Kidney epithelial cell (primary cell): ENCODE data around the gene CTSH. TPM values are rescaled to one million over a fixed set of nuclear protein-coding genes. Genes with fewer than 3 reads are reported as not detected.

Experiments
- DNase-seq: peaks from one replicate; pipeline ENCODE4 v3.0.0-alpha.2; 2010; ENCODE audit warnings: low read depth
- H3K27me3 ChIP-seq: 2 replicates; pipeline ENCODE4 v1.6.0; 2011; ENCODE audit warnings: low read length; ENCODE audit not compliant: control insufficient read depth, insufficient read depth
- H3K36me3 ChIP-seq: 2 replicates; pipeline ENCODE4 v1.5.1; 2011; ENCODE audit warnings: low read length; ENCODE audit not compliant: control insufficient read depth, insufficient read depth
- H3K4me3 ChIP-seq: 2 replicates; pipeline ENCODE4 v1.5.1; 2011; ENCODE audit warnings: low read depth, mild to moderate bottlenecking, control low read depth, low read length
- total RNA-seq: library from RNA; depleted of rRNA; stranded (reverse); fragments of >200 nt; gene quantifications from 2 replicates; pipeline ENCODE4 v1.2.3, GENCODE V29; 2015
- TF ChIP-seq, protein P1 (sequence below): IDR thresholded peaks from 2 replicates; pipeline ENCODE4 v1.5.1; 2011; ENCODE audit warnings: mild to moderate bottlenecking, moderate library complexity, low read length, control low read depth, inconsistent platforms; ENCODE audit not compliant: insufficient read depth, poor library complexity, severe bottlenecking

The CTSH gene
- total RNA-seq, 1 donor from 2014 or later: 125 TPM

DNA sequence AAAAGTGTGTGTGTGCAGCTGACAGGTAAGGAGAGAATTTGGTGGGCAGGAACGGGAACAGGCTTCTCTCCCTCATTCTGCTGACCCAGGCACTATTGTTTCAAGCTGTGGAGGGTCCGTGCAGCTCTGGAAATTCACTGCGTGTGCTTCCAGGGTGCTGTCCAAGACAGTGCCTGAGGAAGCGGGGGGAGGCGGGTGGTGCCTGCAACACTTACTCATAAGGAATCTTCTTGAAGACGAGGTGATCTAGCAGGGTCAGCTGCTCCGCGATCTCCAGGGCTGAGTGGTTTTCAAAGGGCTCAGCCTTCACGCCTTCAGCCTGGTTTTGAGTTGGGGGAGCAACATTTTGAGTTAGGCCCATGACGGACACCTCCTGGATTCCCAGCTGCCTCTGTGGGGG is 46.6 kb upstream of the CTSH start:
- H3K27me3 ChIP-seq: no peaks in the 10 kb centered on the region
- H3K4me3 ChIP-seq: no peak overlapping the region
- TF ChIP-seq, protein P1, sequence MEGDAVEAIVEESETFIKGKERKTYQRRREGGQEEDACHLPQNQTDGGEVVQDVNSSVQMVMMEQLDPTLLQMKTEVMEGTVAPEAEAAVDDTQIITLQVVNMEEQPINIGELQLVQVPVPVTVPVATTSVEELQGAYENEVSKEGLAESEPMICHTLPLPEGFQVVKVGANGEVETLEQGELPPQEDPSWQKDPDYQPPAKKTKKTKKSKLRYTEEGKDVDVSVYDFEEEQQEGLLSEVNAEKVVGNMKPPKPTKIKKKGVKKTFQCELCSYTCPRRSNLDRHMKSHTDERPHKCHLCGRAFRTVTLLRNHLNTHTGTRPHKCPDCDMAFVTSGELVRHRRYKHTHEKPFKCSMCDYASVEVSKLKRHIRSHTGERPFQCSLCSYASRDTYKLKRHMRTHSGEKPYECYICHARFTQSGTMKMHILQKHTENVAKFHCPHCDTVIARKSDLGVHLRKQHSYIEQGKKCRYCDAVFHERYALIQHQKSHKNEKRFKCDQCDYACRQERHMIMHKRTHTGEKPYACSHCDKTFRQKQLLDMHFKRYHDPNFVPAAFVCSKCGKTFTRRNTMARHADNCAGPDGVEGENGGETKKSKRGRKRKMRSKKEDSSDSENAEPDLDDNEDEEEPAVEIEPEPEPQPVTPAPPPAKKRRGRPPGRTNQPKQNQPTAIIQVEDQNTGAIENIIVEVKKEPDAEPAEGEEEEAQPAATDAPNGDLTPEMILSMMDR: no peak
- H3K36me3 ChIP-seq: no peaks in the 10 kb centered on the region
- DNase-seq: no peak

DNA sequence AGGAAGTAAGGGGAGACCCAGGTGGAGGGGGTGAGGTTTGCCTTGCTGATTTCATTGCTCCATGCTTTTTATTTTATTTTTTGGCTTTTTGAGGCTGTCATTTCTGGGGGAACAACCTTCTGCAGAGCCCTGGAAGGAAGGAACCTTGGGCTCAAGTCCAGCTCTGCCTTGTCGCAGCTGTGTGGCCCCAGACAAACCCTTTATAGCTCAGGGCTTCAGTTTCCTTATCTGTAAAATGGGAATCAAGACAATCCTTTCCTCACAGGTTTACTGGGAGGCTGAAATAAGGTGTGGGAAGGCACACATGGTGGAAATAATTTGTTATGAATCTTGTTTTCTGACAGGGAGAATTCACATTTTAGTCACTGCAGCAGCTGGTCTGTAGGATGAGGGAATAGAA is 45.4 kb upstream of the CTSH start:
- Histone ChIP-seq H3K36me3 (no peaks in the 10 kb centered on the region), H3K27me3 (no peaks in the 10 kb centered on the region), H3K4me3 (no peak overlapping the region)
- DNase-seq: no peak
- TF ChIP-seq, protein P1: no peak

DNA sequence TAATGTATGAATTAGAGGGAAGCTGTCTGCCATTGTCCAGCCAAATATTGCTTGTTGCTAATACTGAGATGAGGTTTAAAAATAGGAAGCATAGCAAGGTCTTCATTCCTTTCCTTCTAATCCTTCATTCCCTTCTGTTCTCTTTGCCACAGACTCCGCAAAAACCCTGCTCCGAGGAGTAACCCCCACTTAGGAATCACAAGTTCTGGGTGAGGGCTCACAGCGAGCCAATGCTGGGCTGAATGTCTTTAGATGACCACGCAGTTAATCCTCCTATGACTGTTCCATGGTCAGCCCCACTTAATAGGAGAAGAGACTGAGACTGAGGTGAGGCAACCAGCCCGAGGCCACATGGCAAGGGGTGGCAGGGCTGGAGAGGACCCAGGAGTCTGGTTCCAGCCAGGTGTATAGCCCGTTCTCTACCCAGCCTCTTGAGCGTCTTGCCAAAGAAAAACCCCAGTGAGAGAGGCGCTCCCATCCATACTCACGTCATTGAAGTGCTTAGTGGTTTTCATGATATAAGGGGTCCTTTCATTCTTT is 44.9 kb upstream of the CTSH start:
- DNase-seq: no peak
- Histone ChIP-seq H3K27me3 (no peaks in the 10 kb centered on the region), H3K36me3 (no peaks in the 10 kb centered on the region), H3K4me3 (no peak overlapping the region)
- TF ChIP-seq, protein P1: no peak

DNA sequence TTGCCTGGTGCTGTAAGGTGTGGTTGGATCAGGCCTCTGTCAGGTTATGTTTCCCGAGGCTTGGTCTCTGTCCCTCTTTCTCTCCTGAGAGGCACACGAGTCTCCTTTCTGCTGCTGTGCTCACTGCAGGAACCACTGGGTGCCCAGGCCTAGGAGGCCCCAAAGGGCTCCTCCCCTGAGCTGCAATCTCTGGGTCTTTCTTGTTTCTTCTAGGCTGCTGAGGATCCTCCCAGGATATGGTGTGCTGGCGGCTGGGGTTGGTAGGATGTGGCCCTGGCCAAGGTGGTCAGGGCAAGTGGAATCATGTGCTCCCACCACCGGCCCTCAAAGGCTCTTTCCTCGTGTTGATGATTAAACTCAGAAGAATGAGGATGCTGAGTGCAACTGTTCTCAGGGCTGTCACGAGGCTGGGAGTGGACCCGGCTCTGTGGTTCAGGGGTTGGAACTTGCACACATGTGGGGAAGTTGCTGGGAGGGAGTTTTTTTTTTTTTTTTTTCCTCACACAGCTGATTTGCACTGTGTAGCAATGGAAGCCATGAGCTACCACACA is 43.6 kb upstream of the CTSH start:
- no peaks in the 10 kb centered on the region for H3K27me3 ChIP-seq
- no peak overlapping the region for H3K4me3 ChIP-seq
- DNase-seq: peak; percentile 98
- TF ChIP-seq, protein P1: no peak
- H3K36me3 ChIP-seq: no peaks in the 10 kb centered on the region

DNA sequence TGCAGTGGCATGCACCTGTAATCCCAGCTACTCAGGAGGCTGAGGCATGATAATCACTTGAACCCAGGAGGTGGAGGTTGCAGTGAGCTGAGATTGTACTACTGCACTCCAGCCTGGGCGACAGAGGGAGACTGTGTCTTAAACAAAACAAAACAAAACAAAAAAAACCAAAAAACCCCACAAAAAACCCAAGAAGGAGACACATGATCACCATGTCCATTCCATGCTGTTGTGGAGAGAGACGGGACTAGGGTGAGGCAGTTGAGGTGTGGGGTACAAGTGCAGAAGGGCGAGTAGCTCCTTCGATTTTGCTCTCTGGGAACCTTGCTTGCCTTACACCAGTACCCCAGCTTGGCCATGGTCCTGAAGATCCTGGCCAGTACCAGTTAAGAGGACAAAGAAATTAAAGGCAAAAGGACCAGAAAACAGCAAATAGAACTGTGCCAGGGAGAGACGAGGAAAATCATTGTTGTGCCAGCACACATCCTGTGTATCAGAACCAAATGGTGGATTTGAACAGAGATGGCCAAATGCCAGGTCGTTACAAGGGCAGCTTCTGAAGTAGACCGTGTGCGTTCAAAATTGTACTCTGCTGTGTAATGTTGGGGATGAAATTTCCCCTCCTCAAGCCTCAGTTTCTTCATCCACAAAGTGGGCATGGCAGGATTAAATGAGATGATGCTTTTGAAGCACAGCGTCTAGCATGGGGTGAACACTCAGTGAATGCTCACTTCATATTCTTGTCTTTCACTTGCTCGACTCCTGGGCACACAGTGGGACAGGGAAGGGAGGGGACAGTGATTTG is 42.9 kb upstream of the CTSH start:
- Histone ChIP-seq H3K27me3 (no peaks in the 10 kb centered on the region), H3K4me3 (no peak overlapping the region), H3K36me3 (no peaks in the 10 kb centered on the region)
- DNase-seq: no peak
- TF ChIP-seq, protein P1: no peak
